Fibroblast of the aortic adventitia (primary cell): ENCODE results near the gene ZKSCAN7. TPM values are rescaled to one million over a fixed set of nuclear protein-coding genes. Genes with fewer than 3 reads are reported as not detected.

Experiments
- DNase-seq: peaks from one replicate; pipeline ENCODE4 v3.0.0-alpha.2; 2010; ENCODE audit warnings: low read depth
- H3K4me3 ChIP-seq: 2 replicates; pipeline ENCODE4 v1.5.1; 2011; ENCODE audit warnings: low read depth, mild to moderate bottlenecking, control low read depth, low read length, moderate library complexity
- total RNA-seq: library from RNA; depleted of rRNA; stranded (reverse); fragments of >200 nt; gene quantifications from 2 replicates; pipeline ENCODE4 v1.2.3, GENCODE V29; 2012; ENCODE audit warnings: low replicate concordance
- TF ChIP-seq, protein P1 (sequence below): IDR thresholded peaks from 2 replicates; pipeline ENCODE4 v1.5.1; 2011; ENCODE audit warnings: mild to moderate bottlenecking, low read length, control low read depth, inconsistent platforms; ENCODE audit not compliant: insufficient read depth

ZKSCAN7 gene
- total RNA-seq, 1 donor, result 5.0 TPM

DNA sequence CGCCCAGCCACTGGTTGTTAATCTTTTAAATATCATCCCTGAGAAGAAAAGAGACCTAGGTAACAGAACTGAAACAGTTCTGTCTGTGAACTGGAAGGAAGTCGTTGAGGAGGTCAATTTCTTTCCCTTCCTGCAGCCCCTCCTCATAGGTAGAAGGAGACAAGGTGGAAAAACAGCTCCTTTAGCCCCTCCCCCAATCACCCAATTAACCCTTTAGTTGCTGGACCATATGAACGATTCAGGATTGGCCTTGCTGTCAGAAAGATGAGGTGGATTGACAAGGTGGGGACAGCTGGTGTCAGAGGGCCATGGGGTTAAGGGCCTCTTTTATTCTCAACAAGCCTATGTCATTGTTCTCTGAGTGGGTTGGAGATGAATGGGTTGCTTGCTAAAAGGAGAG, 41.5 kb upstream of the ZKSCAN7 start:
- no peak overlapping the region for H3K4me3 ChIP-seq
- TF ChIP-seq, protein P1, sequence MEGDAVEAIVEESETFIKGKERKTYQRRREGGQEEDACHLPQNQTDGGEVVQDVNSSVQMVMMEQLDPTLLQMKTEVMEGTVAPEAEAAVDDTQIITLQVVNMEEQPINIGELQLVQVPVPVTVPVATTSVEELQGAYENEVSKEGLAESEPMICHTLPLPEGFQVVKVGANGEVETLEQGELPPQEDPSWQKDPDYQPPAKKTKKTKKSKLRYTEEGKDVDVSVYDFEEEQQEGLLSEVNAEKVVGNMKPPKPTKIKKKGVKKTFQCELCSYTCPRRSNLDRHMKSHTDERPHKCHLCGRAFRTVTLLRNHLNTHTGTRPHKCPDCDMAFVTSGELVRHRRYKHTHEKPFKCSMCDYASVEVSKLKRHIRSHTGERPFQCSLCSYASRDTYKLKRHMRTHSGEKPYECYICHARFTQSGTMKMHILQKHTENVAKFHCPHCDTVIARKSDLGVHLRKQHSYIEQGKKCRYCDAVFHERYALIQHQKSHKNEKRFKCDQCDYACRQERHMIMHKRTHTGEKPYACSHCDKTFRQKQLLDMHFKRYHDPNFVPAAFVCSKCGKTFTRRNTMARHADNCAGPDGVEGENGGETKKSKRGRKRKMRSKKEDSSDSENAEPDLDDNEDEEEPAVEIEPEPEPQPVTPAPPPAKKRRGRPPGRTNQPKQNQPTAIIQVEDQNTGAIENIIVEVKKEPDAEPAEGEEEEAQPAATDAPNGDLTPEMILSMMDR, result no peak
- no peak for DNase-seq

DNA sequence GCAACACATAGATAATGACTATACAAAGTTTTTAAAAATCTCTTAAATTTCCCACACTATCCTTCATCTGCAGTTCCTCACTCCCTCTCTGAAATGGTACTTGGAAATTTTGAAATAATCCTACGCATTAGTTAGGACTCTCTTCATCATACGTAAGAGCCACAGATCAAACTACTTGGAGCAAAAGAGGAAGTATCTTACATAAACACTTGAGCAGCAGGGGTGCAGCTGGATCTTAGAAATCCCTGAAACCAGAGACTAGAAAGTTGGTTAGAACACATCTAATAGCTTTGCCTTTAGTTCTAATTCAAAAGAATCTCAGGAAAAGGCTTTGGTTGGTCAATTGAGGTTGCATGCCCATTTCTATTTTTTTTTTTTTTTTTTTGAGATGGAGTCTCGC, 38.8 kb upstream of the ZKSCAN7 start:
- TF ChIP-seq, protein P1, result no peak
- no peak overlapping the region for H3K4me3 ChIP-seq
- DNase-seq, result no peak

DNA sequence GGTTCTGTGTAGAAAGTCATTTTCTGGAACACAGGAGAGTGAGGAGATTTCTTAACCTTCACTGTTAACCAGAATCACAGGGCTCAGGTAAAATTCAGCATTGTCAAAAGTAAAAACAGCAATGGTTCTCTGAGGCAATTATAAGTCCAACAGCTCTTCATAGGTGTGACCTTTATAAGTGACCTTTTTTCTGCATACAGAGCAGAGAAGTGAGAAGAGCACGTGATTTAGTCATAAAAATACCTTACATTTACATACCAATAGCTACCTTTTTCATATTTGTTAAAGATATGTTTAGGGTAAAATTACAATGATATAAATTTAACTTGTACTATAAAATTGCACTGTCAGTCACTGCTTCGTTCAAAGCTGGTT, 36.2 kb upstream of the ZKSCAN7 start:
- no peak overlapping the region for H3K4me3 ChIP-seq
- TF ChIP-seq, protein P1, result no peak
- no peak for DNase-seq

DNA sequence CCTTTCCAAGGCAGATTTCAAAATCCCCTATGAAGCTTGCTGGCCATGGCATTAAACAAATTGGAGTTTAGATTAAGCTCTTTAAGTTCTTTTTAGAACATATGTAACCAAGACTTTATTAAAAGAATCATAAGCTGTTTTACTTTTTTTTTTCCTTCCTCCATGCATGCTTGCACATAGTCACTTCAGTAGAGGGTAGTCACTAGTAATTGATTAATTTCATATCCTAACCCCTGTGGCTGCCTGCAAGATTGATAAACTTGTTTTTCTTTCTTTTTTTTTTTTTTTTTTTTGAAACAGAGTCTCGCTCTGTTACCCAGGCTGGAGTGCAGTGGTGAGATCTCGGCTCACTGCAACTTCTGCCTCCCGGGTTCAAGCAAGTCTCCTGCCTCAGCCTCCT, 33.3 kb upstream of the ZKSCAN7 start:
- TF ChIP-seq, protein P1, result no peak
- DNase-seq, result no peak
- H3K4me3 ChIP-seq, result no peak overlapping the region

DNA sequence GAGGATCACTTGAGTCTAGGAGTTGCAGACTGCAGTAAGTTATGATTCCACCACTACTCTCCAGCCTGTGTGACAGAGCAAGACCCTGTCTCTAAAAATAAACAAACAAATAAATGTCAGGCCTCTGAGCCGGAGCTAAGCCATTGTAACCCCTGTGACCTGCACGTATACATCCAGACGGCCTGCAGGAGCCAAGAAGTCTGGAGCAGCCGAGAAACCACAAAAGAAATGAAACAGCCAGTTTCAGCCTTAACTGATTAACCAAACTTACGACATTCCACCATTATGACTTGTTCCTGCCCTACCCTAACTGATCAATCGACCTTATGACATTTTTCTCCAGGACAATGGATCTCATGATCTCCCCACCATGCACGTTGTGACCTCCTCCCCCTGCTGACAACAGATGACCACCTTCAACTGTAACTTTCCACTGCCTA, 32.5 kb upstream of the ZKSCAN7 start:
- no peak for DNase-seq
- TF ChIP-seq, protein P1, result no peak
- H3K4me3 ChIP-seq, result no peak overlapping the region

DNA sequence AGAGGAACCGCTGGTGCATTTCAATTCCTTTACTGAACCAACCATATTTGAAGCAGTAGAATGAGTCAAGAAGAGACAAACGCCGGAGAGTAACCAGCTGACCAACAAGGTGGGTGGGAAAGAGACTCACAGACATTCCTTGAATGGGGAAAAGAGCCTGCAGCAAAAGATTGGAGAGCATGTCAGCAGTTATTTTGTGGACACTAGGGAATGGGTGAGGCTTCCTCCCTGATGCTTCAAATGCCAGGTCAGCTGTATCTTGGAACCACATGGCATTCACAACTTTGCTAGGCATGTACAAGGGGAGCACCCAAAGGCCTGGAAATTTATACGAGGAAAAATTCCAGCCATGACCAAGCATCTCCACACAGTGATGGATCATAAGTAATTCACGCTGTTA, 29.9 kb upstream of the ZKSCAN7 start:
- H3K4me3 ChIP-seq, result no peak overlapping the region
- no peak for DNase-seq
- TF ChIP-seq, protein P1, result no peak

DNA sequence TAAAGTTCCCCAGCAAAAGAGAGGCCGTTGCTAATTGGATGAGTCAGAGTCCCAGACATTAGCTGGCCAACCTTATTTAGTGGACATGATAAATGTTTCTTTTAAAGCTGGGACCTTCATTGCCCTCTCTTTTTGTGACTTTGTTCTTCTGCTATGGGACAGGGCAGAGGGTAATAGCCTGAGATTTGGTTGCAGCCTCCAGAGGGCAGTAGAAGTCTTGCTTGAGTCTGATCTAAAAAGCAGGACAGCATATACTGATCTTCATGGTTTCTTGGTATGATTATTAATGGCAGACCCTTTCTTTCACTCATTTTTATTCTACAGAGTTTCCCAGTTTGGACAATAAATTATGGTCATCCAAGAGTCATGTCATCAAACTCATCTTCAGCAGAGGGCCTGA, 25.1 kb upstream of the ZKSCAN7 start:
- peak; percentile 7 for DNase-seq
- no peak overlapping the region for H3K4me3 ChIP-seq
- TF ChIP-seq, protein P1, result peak; percentile 29
